ENCODE measurements around the gene GTF3C1.

The GTF3C1 gene

GRCh38 chr16:27516365-27516764, 33.3 kb downstream of the GTF3C1 start:
- DNase-seq (ENCODE audit: low read depth): no peak

GRCh38 chr16:27515874-27516353, 33.8 kb downstream of the GTF3C1 start:
- DNase-seq (ENCODE audit: low read depth): no peak

GRCh38 chr16:27514806-27515205, 34.9 kb downstream of the GTF3C1 start:
- no peak for DNase-seq (ENCODE audit: low read depth)

GRCh38 chr16:27511657-27512448, 37.9 kb downstream of the GTF3C1 start:
- no peak for DNase-seq (ENCODE audit: low read depth)

- no peak for DNase-seq (ENCODE audit: low read depth)
These were observed 41.2 kb downstream of the GTF3C1 start for GRCh38 chr16:27508476-27508875.

- no peak for DNase-seq (ENCODE audit: low read depth)
These were observed 42.9 kb downstream of the GTF3C1 start for GRCh38 chr16:27506771-27507170.

GRCh38 chr16:27505297-27506236, 44.1 kb downstream of the GTF3C1 start:
- DNase-seq (ENCODE audit: low read depth): no peak

GRCh38 chr16:27503662-27504061, 46.1 kb downstream of the GTF3C1 start:
- no peak for DNase-seq (ENCODE audit: low read depth)

- DNase-seq (ENCODE audit: low read depth): no peak
These were observed 48.9 kb downstream of the GTF3C1 start for GRCh38 chr16:27500801-27501200.

- DNase-seq (ENCODE audit: low read depth): no peak
These were observed 50.1 kb downstream of the GTF3C1 start for GRCh38 chr16:27499659-27500055.

- no peak for DNase-seq (ENCODE audit: low read depth)
These were observed 50.6 kb downstream of the GTF3C1 start for GRCh38 chr16:27498916-27499658.

GRCh38 chr16:27498031-27498825, 51.5 kb downstream of the GTF3C1 start:
- no peak for DNase-seq (ENCODE audit: low read depth)

GRCh38 chr16:27495191-27495590, 54.5 kb downstream of the GTF3C1 start:
- DNase-seq (ENCODE audit: low read depth): no peak

- DNase-seq (ENCODE audit: low read depth): no peak
These were observed 57.1 kb downstream of the GTF3C1 start for GRCh38 chr16:27492588-27492979.

GRCh38 chr16:27491894-27492587, 57.7 kb downstream of the GTF3C1 start:
- no peak for DNase-seq (ENCODE audit: low read depth)

GRCh38 chr16:27489906-27490305, 59.8 kb downstream of the GTF3C1 start:
- no peak for DNase-seq (ENCODE audit: low read depth)

- DNase-seq (ENCODE audit: low read depth): no peak
These were observed 60.3 kb downstream of the GTF3C1 start for GRCh38 chr16:27489421-27489820.

- DNase-seq (ENCODE audit: low read depth): no peak
These were observed 63.0 kb downstream of the GTF3C1 start for GRCh38 chr16:27486760-27487159.

- DNase-seq (ENCODE audit: low read depth): no peak
These were observed 63.4 kb downstream of the GTF3C1 start for GRCh38 chr16:27486344-27486743.

- DNase-seq (ENCODE audit: low read depth): no peak
These were observed 63.9 kb downstream of the GTF3C1 start for GRCh38 chr16:27485811-27486210.

- DNase-seq (ENCODE audit: low read depth): no peak
These were observed 64.6 kb downstream of the GTF3C1 start for GRCh38 chr16:27485126-27485525.
